ENCODE data around the gene OGFR. TPM values are rescaled to one million over a fixed set of nuclear protein-coding genes. Genes with fewer than 3 reads are reported as not detected.

Gene OGFR
- total RNA-seq, 1 experiment from 2014 or later: 73.6 TPM

- TF ChIP-seq ZBTB33 (IDR thresholded peaks at IDR 0.05; ENCODE audit: extremely low read depth, insufficient replicate concordance, low read length) (no peak), RAD21 (IDR thresholded peaks at IDR 0.05; ENCODE audit: low read depth) (no peak), EZH2phosphoT487 (IDR thresholded peaks at IDR 0.05; ENCODE audit: borderline replicate concordance) (no peak), REST (IDR thresholded peaks at IDR 0.05; ENCODE audit: low read depth) (no peak), TCF7L2 (IDR thresholded peaks at IDR 0.05; ENCODE audit: borderline replicate concordance, extremely low read depth, insufficient read depth, insufficient read length) (peak; percentile 22), YY1 (IDR thresholded peaks at IDR 0.05; ENCODE audit: extremely low read depth, insufficient replicate concordance, low read depth, low read length) (no peak)
Observed at GRCh38 chr20:62861726-62862336, 57.2 kb downstream of the OGFR start, which contains the start of gene TCFL5 (continued).

Other genes starting within 250 kb of the OGFR start
- gene SLCO4A1, start 162.3 kb upstream of the OGFR start, total RNA-seq (2021; ENCODE audit: unreplicated experiment): 107 TPM
- gene NTSR1, start 96.0 kb upstream of the OGFR start, total RNA-seq (2021; ENCODE audit: unreplicated experiment): 187 TPM
- gene MRGBP, start 8.4 kb upstream of the OGFR start, total RNA-seq (2021; ENCODE audit: unreplicated experiment): 33.8 TPM
- gene COL9A3, start 12.2 kb downstream of the OGFR start, total RNA-seq (2021; ENCODE audit: unreplicated experiment): 29.7 TPM
- 20.4 TPM for gene TCFL5, start 57.0 kb downstream of the OGFR start, total RNA-seq (2021; ENCODE audit: unreplicated experiment)
- 41.4 TPM for gene DIDO1, start 121.7 kb downstream of the OGFR start, total RNA-seq (2021; ENCODE audit: unreplicated experiment)
- 35.6 TPM for gene GID8, start 133.3 kb downstream of the OGFR start, total RNA-seq (2021; ENCODE audit: unreplicated experiment)
- 37.6 TPM for gene SLC17A9, start 147.9 kb downstream of the OGFR start, total RNA-seq (2021; ENCODE audit: unreplicated experiment)
- gene BHLHE23, start 202.1 kb downstream of the OGFR start, total RNA-seq (2021; ENCODE audit: unreplicated experiment): not detected

Data from HCT116 (cell line).